Peyer's patch (tissue), 4 donors: Measurements from ENCODE around the gene DDC.

Experiments
- CTCF ChIP-seq, 6 experiments: fragments of 450-650 bp in 4 of 6; fragments of 200-600 bp in 2 of 6; sonication (generic) in 1 of 6; IDR thresholded peaks; one replicate each; pipeline ENCODE4 v1.5.1; 2017 to 2019; ENCODE audit warnings: antibody characterized with exemption in 6 of 6, mild to moderate bottlenecking in 3 of 6, moderate library complexity in 1 of 6
- POLR2A ChIP-seq, 2 donors: fragments of 450-650 bp; IDR thresholded peaks; one replicate each; pipeline ENCODE4 v1.5.1; 2017; ENCODE audit warnings: antibody characterized with exemption in 2 of 2, mild to moderate bottlenecking in 2 of 2, moderate library complexity in 2 of 2

DNA sequence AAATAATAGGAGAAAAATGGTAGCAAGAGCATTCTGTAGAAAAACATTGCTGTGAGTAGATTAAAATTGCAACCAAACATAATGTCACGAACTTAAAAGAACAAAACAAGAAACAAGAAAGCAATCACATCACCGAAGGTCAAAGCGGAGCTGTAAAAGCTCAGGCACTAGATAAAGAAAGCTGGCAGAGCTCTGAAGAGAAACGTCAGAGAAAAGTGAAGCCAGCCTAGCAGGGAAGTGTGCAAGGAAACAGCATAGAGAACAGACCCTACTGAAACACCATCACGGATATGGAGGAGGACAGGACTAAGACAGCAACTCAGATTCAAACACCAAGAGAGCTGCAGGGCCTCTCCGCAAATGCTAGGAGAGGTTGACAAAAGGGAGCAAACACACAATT is 22.5 kb upstream of the DDC start:
- no peak for TF ChIP-seq CTCF (IDR thresholded peaks at IDR 0.05)
- no peak for TF ChIP-seq POLR2A (IDR thresholded peaks at IDR 0.05)
